ENCODE results near the gene CHID1.

The CHID1 gene

GRCh38 chr11:888310-889212 is 22.0 kb downstream of the CHID1 start:
- Histone ChIP-seq H3K4me1 (ENCODE audit: control insufficient read depth in 1 of 2, insufficient read depth in 2 of 2, low read length in 2 of 2) (no peaks in the 10 kb centered on the region), H3K4me2 (ENCODE audit: low read length) (no peak overlapping the region), H3K23ac (ENCODE audit: low read length) (no peak overlapping the region), H3K27me3 (ENCODE audit: insufficient read depth, low read length) (no peaks in the 10 kb centered on the region), H2AK5ac (ENCODE audit: low read length) (no peak overlapping the region), H3K79me2 (ENCODE audit: control insufficient read depth, insufficient read depth, low read length, poor library complexity) (no peaks in the 10 kb centered on the region), H3K9me3 (ENCODE audit: insufficient read depth, low read depth, low read length) (peaks cover 4% of the 10 kb centered on the region), H2BK120ac (ENCODE audit: insufficient read depth, low read length, poor library complexity) (no peak overlapping the region), H2BK5ac (ENCODE audit: low read depth, low read length, poor library complexity) (no peak overlapping the region), H3K9ac (ENCODE audit: low read length) (no peak overlapping the region), H4K91ac (ENCODE audit: low read depth, low read length) (no peak overlapping the region), H3K36me3 (ENCODE audit: control insufficient read depth in 1 of 2, insufficient read depth in 2 of 2, low read length in 2 of 2) (peaks cover 29 to 40% of the 10 kb centered on the region in 2 experiments), H3K79me1 (ENCODE audit: low read length) (no peaks in the 10 kb centered on the region), H3K18ac (ENCODE audit: low read length) (no peak overlapping the region), H3K14ac (ENCODE audit: low read length) (no peak overlapping the region), H3K4ac (ENCODE audit: low read depth, low read length) (no peak overlapping the region), H4K8ac (ENCODE audit: low read depth, low read length) (no peak overlapping the region), H2AFZ (ENCODE audit: insufficient read depth, low read length, poor library complexity) (no peak overlapping the region), H3K27ac (ENCODE audit: low read depth, low read length) (no peak overlapping the region), H4K12ac (ENCODE audit: low read depth, low read length) (no peak overlapping the region), H3K4me3 (ENCODE audit: low read depth, low read length) (no peak overlapping the region), H2BK12ac (ENCODE audit: low read length) (no peak overlapping the region)
- no CpG with 5 or more reads among the region's 45 CpGs for WGBS (ENCODE audit: extremely low coverage, insufficient coverage, insufficient read length)
- DNase-seq: no peak

- Histone ChIP-seq H3K79me1 (ENCODE audit: low read length) (no peaks in the 10 kb centered on the region), H3K27me3 (ENCODE audit: insufficient read depth, low read length) (no peaks in the 10 kb centered on the region), H3K79me2 (ENCODE audit: control insufficient read depth, insufficient read depth, low read length, poor library complexity) (no peaks in the 10 kb centered on the region), H3K4me3 (ENCODE audit: low read depth, low read length) (no peak overlapping the region), H3K4me1 (ENCODE audit: control insufficient read depth in 1 of 2, insufficient read depth in 2 of 2, low read length in 2 of 2) (no peaks in the 10 kb centered on the region), H3K36me3 (ENCODE audit: control insufficient read depth in 1 of 2, insufficient read depth in 2 of 2, low read length in 2 of 2) (peaks cover 34 to 49% of the 10 kb centered on the region in 2 experiments), H2BK5ac (ENCODE audit: low read depth, low read length, poor library complexity) (no peak overlapping the region), H3K27ac (ENCODE audit: low read depth, low read length) (no peak overlapping the region), H4K8ac (ENCODE audit: low read depth, low read length) (no peak overlapping the region), H3K4me2 (ENCODE audit: low read length) (no peak overlapping the region), H3K23ac (ENCODE audit: low read length) (no peak overlapping the region), H4K91ac (ENCODE audit: low read depth, low read length) (no peak overlapping the region), H3K14ac (ENCODE audit: low read length) (no peak overlapping the region), H2AK5ac (ENCODE audit: low read length) (no peak overlapping the region), H3K9ac (ENCODE audit: low read length) (no peak overlapping the region), H4K12ac (ENCODE audit: low read depth, low read length) (no peak overlapping the region), H3K9me3 (ENCODE audit: insufficient read depth, low read depth, low read length) (peaks cover 6% of the 10 kb centered on the region), H2BK120ac (ENCODE audit: insufficient read depth, low read length, poor library complexity) (no peak overlapping the region), H2AFZ (ENCODE audit: insufficient read depth, low read length, poor library complexity) (no peak overlapping the region), H3K4ac (ENCODE audit: low read depth, low read length) (no peak overlapping the region), H3K18ac (ENCODE audit: low read length) (no peak overlapping the region), H2BK12ac (ENCODE audit: low read length) (no peak overlapping the region)
- DNase-seq: no peak
- no CpG with 5 or more reads among the region's 14 CpGs for WGBS (ENCODE audit: extremely low coverage, insufficient coverage, insufficient read length)
Measured at GRCh38 chr11:887589-887988, 23.0 kb downstream of the CHID1 start.

GRCh38 chr11:886568-886967 is 24.0 kb downstream of the CHID1 start:
- Histone ChIP-seq H3K23ac (ENCODE audit: low read length) (no peak overlapping the region), H3K9me3 (ENCODE audit: insufficient read depth, low read depth, low read length) (peaks cover 6% of the 10 kb centered on the region), H4K12ac (ENCODE audit: low read depth, low read length) (no peak overlapping the region), H3K27me3 (ENCODE audit: insufficient read depth, low read length) (no peaks in the 10 kb centered on the region), H3K27ac (ENCODE audit: low read depth, low read length) (no peak overlapping the region), H2BK5ac (ENCODE audit: low read depth, low read length, poor library complexity) (no peak overlapping the region), H3K9ac (ENCODE audit: low read length) (no peak overlapping the region), H3K4me2 (ENCODE audit: low read length) (no peak overlapping the region), H3K14ac (ENCODE audit: low read length) (no peak overlapping the region), H4K91ac (ENCODE audit: low read depth, low read length) (no peak overlapping the region), H3K4ac (ENCODE audit: low read depth, low read length) (no peak overlapping the region), H3K18ac (ENCODE audit: low read length) (no peak overlapping the region), H4K8ac (ENCODE audit: low read depth, low read length) (no peak overlapping the region), H2AK5ac (ENCODE audit: low read length) (no peak overlapping the region), H3K4me3 (ENCODE audit: low read depth, low read length) (no peak overlapping the region), H3K4me1 (ENCODE audit: control insufficient read depth in 1 of 2, insufficient read depth in 2 of 2, low read length in 2 of 2) (no peaks in the 10 kb centered on the region), H2BK12ac (ENCODE audit: low read length) (no peak overlapping the region), H3K36me3 (ENCODE audit: control insufficient read depth in 1 of 2, insufficient read depth in 2 of 2, low read length in 2 of 2) (peaks cover 37 to 43% of the 10 kb centered on the region in 2 experiments), H2AFZ (ENCODE audit: insufficient read depth, low read length, poor library complexity) (no peak overlapping the region), H3K79me2 (ENCODE audit: control insufficient read depth, insufficient read depth, low read length, poor library complexity) (no peaks in the 10 kb centered on the region), H2BK120ac (ENCODE audit: insufficient read depth, low read length, poor library complexity) (no peak overlapping the region), H3K79me1 (ENCODE audit: low read length) (no peaks in the 10 kb centered on the region)
- WGBS (ENCODE audit: extremely low coverage, insufficient coverage, insufficient read length): no CpG with 5 or more reads among the region's 17 CpGs
- DNase-seq: no peak

GRCh38 chr11:884578-885070 is 26.0 kb downstream of the CHID1 start:
- Histone ChIP-seq H3K36me3 (ENCODE audit: control insufficient read depth in 1 of 2, insufficient read depth in 2 of 2, low read length in 2 of 2) (peaks cover 45 to 51% of the 10 kb centered on the region in 2 experiments), H3K27me3 (ENCODE audit: insufficient read depth, low read length) (no peaks in the 10 kb centered on the region), H4K12ac (ENCODE audit: low read depth, low read length) (no peak overlapping the region), H2BK5ac (ENCODE audit: low read depth, low read length, poor library complexity) (no peak overlapping the region), H3K9ac (ENCODE audit: low read length) (no peak overlapping the region), H3K27ac (ENCODE audit: low read depth, low read length) (no peak overlapping the region), H3K4me3 (ENCODE audit: low read depth, low read length) (no peak overlapping the region), H3K23ac (ENCODE audit: low read length) (no peak overlapping the region), H3K18ac (ENCODE audit: low read length) (no peak overlapping the region), H2AFZ (ENCODE audit: insufficient read depth, low read length, poor library complexity) (no peak overlapping the region), H3K4me1 (ENCODE audit: control insufficient read depth in 1 of 2, insufficient read depth in 2 of 2, low read length in 2 of 2) (no peaks in the 10 kb centered on the region), H3K14ac (ENCODE audit: low read length) (no peak overlapping the region), H3K9me3 (ENCODE audit: insufficient read depth, low read depth, low read length) (peaks cover 3% of the 10 kb centered on the region), H3K4me2 (ENCODE audit: low read length) (no peak overlapping the region), H4K91ac (ENCODE audit: low read depth, low read length) (no peak overlapping the region), H3K4ac (ENCODE audit: low read depth, low read length) (no peak overlapping the region), H2AK5ac (ENCODE audit: low read length) (no peak overlapping the region), H2BK12ac (ENCODE audit: low read length) (no peak overlapping the region), H4K8ac (ENCODE audit: low read depth, low read length) (no peak overlapping the region), H3K79me1 (ENCODE audit: low read length) (no peaks in the 10 kb centered on the region), H2BK120ac (ENCODE audit: insufficient read depth, low read length, poor library complexity) (no peak overlapping the region), H3K79me2 (ENCODE audit: control insufficient read depth, insufficient read depth, low read length, poor library complexity) (no peaks in the 10 kb centered on the region)
- no peak for DNase-seq
- no CpG with 5 or more reads among the region's 16 CpGs for WGBS (ENCODE audit: extremely low coverage, insufficient coverage, insufficient read length)
